NCI-H2227 (cell line): Measurements from ENCODE around the gene DDX28.
"Not testable (repeated sequence)": the region's sequence is repeated elsewhere in the genome, so short reads cannot be mapped to it uniquely, and the experiment has no call there.

Source experiments
- DNase-seq: peaks from one replicate; lab custom pipeline; 2025; ENCODE audit not compliant: unreplicated experiment; lab: John Stamatoyannopoulos, UW

Gene DDX28

GRCh38 chr16:68037841-68038597 lies 15.0 kb upstream of the DDX28 start:
- no peak for DNase-seq

DNA sequence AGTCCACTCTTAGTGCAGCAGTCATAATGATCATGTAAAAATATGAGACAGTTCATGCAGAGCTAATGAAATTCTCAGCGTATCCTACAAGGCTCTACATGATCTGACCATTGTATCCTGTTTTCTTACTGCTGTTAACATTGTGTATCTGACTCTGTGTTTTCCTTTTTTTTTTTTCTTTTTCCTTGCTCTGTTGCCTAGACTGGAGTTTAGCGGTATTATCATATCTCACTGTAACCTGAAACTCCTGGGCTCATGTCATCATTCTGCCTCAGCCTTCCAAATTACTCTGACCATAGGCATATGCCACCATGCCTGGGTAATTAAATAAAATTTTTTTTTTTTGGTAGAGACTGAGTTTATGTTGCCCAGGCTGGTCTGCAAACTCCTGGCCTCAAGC lies 12.2 kb upstream of the DDX28 start:
- DNase-seq: no peak

DNA sequence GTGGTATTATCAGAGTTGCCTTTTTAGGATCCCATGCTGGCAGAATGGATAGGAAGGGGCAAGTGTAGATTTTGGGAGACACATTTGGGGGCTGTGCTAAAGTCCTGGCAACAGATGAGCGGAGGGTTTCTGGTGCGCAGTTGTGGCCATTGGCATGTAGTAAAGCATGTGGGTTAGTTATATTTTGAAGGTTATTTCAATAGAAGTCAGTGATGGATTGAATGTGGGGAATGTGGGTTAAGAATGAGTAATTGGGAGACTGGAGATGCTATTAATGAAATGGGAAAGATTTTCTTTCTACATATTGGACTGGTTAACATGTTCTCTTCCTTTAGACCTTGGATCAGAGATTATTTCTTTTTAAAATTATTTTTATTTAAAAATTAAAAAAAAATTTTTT lies 10.1 kb upstream of the DDX28 start:
- no peak for DNase-seq

- no peak for DNase-seq
These were observed 8.9 kb upstream of the DDX28 start for GRCh38 chr16:68031951-68032350.

DNA sequence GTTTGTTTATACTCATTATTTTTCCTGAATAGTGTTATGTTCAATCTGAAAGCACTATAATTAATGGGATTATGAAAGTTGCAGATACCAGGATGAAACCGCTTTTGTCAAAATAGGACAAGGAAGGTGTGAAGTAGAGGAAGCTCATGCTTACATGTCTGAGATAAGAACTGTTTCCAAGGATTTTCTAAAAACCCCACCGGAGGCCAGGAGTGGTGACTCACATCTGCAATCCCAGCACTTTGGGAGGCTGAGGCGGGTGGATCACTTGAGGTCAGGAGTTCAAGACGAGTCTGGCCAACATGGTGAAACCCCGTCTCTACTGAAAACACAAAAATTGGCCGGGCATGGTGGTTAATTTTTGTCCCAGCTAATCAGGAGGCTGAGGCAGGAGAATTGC lies 7.1 kb upstream of the DDX28 start:
- not testable (repeated sequence) for DNase-seq

DNA sequence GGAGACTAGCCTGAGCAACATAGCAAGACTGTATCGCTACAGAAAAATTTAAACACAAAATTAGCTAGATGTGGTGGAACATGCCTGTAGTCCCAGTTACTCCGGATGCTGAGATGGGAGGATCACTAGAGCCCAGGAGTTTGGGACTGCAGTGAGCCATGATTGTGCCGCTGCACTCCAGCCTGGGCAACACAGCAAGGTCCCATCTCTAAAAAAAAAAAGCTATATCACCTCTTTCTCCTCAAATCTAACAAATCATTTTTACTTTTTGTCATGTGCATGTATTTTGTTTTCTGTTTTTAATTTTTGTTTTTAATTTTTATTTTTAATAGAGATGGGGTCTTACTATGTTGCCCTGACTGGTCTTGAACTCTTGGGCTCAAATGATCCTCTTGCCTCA lies 6.0 kb upstream of the DDX28 start:
- no peak for DNase-seq

GRCh38 chr16:68022278-68022727 lies 729 bp downstream of the DDX28 start:
- no peak for DNase-seq

- DNase-seq: no peak
These were observed 1.5 kb downstream of the DDX28 start for GRCh38 chr16:68021490-68021889.

GRCh38 chr16:68019167-68019680 lies 3.8 kb downstream of the DDX28 start:
- no peak for DNase-seq

DNA sequence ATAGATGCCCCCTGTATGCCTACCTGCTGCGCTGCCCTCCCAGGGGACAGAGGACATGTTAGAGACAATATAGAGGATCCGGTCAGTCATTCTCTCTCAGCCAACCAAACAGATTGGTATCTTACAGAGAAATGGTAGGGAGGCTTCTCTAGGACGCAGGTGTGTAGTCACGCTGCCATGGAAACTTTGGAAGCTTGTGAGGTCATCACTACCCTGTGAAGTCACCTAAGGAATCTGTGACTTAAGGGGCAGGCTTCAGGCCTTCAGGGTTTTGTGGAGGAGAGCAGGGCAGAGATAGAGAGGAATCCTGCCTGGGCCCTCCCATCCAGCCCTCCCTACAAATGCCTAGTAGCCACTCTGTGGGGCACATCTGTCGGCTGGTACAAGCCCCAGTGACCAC lies 7.4 kb downstream of the DDX28 start, which contains the start of gene DPEP2NB:
DPEP2NB (minus strand) TSS at position 231 of the 400 bp plus-strand sequence; CDS start at position 90, 141 bp downstream.
- no peak for DNase-seq

DNA sequence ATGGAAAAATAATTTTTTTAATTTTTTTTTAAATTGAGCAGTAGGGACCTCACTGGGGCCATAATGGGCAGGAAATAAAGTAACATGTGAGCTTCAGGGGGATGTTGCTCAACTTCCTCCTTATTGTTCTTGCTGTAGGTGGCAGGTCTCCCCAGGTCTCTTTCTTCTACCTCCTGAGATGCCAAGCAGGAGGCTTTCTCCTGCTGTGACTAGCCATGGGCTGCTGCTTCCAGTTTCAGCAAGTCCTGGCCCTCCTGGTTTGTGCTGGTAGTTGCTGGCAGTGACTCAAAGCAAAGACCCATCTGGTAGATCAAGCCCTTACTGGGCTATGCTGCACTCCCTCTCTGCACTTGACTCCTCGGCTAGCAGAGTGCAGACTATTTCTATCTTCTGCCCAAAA lies 9.6 kb downstream of the DDX28 start:
- no peak for DNase-seq

DNA sequence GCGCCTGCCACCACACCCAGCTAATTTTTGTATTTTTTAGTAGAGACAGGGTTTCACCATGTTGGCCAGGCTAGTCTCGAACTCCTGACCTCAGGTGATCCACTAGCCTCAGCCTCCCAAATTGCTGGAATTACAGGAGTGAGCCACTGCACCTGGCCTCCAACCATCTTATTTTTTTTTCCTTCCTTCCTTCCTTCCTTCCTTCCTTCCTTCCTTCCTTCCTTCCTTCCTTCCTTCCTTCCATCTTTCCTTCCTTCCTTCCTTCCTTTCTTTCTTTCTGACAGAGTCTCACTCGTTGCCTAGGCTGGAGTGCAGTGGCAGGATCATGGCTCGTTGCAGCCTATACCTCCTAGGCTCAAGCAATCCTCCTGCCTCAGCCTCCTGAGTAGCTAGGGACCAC lies 13.2 kb downstream of the DDX28 start:
- not testable (repeated sequence) for DNase-seq

- no peak for DNase-seq
These were observed 13.8 kb downstream of the DDX28 start for GRCh38 chr16:68009157-68009735.

DNA sequence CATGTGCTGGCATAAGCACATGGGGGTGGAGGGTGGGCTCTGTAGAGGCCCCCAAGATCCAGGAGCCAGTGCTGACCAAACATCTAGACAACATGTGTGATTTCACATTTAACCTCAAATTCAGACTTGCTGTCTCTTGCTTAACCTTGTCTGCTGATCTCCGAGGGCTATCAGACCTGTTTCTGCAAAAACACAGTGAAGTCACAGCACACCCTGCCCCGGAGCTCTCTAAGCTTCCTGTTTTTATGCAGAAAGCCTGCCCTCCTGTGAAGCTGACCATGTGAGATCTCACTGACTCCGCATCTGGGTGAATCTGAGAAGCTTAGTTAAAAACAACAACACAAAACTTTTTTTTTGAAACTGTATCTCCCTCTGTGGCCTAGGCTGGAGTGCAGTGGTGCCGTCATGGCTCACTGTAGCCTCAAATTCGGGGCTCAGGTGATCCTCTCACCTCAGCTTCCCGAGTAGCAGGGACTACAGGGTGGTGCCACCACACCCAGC lies 17.2 kb downstream of the DDX28 start:
- DNase-seq: no peak

GRCh38 chr16:68005211-68005610 lies 17.8 kb downstream of the DDX28 start:
- DNase-seq: no peak

GRCh38 chr16:68003031-68003430 lies 20.0 kb downstream of the DDX28 start:
- no peak for DNase-seq

- DNase-seq: no peak
These were observed 22.6 kb downstream of the DDX28 start for GRCh38 chr16:68000450-68000849.

DNA sequence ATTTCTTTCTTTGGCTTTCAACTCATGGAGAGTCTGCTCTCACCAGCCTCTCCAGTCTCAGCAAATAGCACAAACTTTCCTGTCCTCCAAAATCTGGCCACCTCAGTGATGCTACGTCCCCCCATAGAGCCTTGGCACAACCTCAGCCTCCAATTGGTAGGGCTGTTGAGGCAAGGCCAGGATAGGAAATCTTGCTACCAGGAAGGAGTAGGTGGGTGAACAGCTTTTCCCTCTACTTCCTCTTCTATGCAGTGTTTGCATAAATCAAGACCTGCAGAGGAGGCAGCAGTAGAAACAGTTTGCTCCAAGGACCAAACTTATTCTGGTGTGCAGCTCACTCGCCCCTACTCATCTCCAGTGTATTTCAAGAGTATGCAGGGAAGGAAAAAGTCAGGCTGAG lies 23.0 kb downstream of the DDX28 start:
- no peak for DNase-seq

GRCh38 chr16:67998779-67999688 lies 24.0 kb downstream of the DDX28 start, which contains the start of gene DPEP2:
Gene DPEP2, minus strand, starts transcription at chr16:67999484. Its CDS starts 6,272 bp downstream, at chr16:67993212.
- not testable (repeated sequence) for DNase-seq

- not testable (repeated sequence) for DNase-seq
These were observed 24.7 kb downstream of the DDX28 start for GRCh38 chr16:67998231-67998778.

- DNase-seq: no peak
These were observed 26.4 kb downstream of the DDX28 start for GRCh38 chr16:67996666-67997065.
